ENCODE data around the gene PFDN1. TPM values are rescaled to one million over a fixed set of nuclear protein-coding genes. Genes with fewer than 3 reads are reported as not detected.

PFDN1 gene
- total and polyA plus RNA-seq, 9 of the 15 experiments (the other 6 are each of a cell fraction or from before 2014, with no cell fraction given) = 45.5 to 215 (median 78.0) TPM

- no peak for TF ChIP-seq ETS1 (conservative IDR thresholded peaks at IDR 0.05; ENCODE audit: control insufficient read depth, low read depth, low read length)
- TF ChIP-seq KLF13 (tag; IDR thresholded peaks at IDR 0.05; ENCODE audit: borderline replicate concordance, low read depth) = no peak
- TF ChIP-seq ADNP (tag; IDR thresholded peaks at IDR 0.05) = no peak
- no peak for TF ChIP-seq STAT6 (CRISPR knock-in tag; IDR thresholded peaks at IDR 0.05)
- no peak for TF ChIP-seq BRF2 (IDR thresholded peaks at IDR 0.05; ENCODE audit: borderline replicate concordance, insufficient read depth, insufficient read length)
- no peak for TF ChIP-seq CHCHD3 (CRISPR knock-in tag; IDR thresholded peaks at IDR 0.05)
- no peak for TF ChIP-seq EP400 (IDR thresholded peaks at IDR 0.05)
- TF ChIP-seq GTF2E2 (tag; IDR thresholded peaks at IDR 0.05) = no peak
- TF ChIP-seq XRCC5 (IDR thresholded peaks at IDR 0.05; ENCODE audit: low read depth, low read length) = peak; percentile 55; the same call in 1 of the 2 replicates
- TF ChIP-seq SMARCA5 (IDR thresholded peaks at IDR 0.05) = no peak
- no peak for TF ChIP-seq MYNN (IDR thresholded peaks at IDR 0.05)
- no peak for TF ChIP-seq MYNN (CRISPR knock-in tag; IDR thresholded peaks at IDR 0.05)
- peak; percentile 48 to 70 for TF ChIP-seq RAD21 (CRISPR knock-in tag; conservative IDR thresholded peaks at IDR 0.05 in 1 of 2, IDR thresholded peaks at IDR 0.05 in 1 of 2)
- TF ChIP-seq TFAP4 (CRISPR knock-in tag; IDR thresholded peaks at IDR 0.05; ENCODE audit: borderline replicate concordance) = no peak
- no peak for TF ChIP-seq ELK1 (CRISPR knock-in tag; IDR thresholded peaks at IDR 0.05)
- no peak for TF ChIP-seq NCOR1 (IDR thresholded peaks at IDR 0.05)
- TF ChIP-seq SPI1 (IDR thresholded peaks at IDR 0.05; ENCODE audit: borderline replicate concordance, low read depth, low read length) = no peak
- no peak for TF ChIP-seq CREB1 (IDR thresholded peaks at IDR 0.05)
- no peak for TF ChIP-seq CREB1 (CRISPR knock-in tag; IDR thresholded peaks at IDR 0.05)
- TF ChIP-seq GATA2 (CRISPR knock-in tag; IDR thresholded peaks at IDR 0.05) = no peak
- TF ChIP-seq RHOXF2B (CRISPR knock-in tag; conservative IDR thresholded peaks at IDR 0.05) = no peak
- TF ChIP-seq SRF (CRISPR knock-in tag; IDR thresholded peaks at IDR 0.05) = no peak
Observed at GRCh38 chr5:140239939-140240700, 62.8 kb downstream of the PFDN1 start (continued).

All from K562 (cell line).